Activated B cell treated with CpG ODN at 0.5 μM for 24 hours (primary cell): Measurements from ENCODE around the gene RASSF8. TPM values are rescaled to one million over a fixed set of nuclear protein-coding genes. Genes with fewer than 3 reads are reported as not detected.

ENCODE experiments used
- ATAC-seq: fragments of 200-7000 bp; cut with Tn5 transposase; one replicate; pipeline ENCODE4 v1.10.0; 2021; ENCODE audit warnings: low read depth, mild to moderate bottlenecking, moderate library complexity
- CTCF ChIA-PET: fragments of 350-600 bp; sonication (Branson Sonifier 250); formaldehyde crosslinking; loops from one replicate; lab custom pipeline; 2021; ENCODE audit warnings: antibody characterized with exemption; lab: Charles Lee
- POLR2A ChIA-PET: fragments of 350-600 bp; sonication (Branson Sonifier 250); formaldehyde crosslinking; loops from one replicate; lab custom pipeline; 2021; ENCODE audit warnings: antibody characterized with exemption; lab: Charles Lee
- DNase-seq: peaks from one replicate; pipeline ENCODE4 v3.0.0; 2022
- H3K27ac Mint-ChIP-seq: one replicate; pipeline ENCODE4 v1.8.0; 2020; ENCODE audit warnings: mixed read lengths
- H3K27me3 Mint-ChIP-seq: one replicate; pipeline ENCODE4 v1.8.0; 2021; ENCODE audit warnings: mixed read lengths
- H3K36me3 Mint-ChIP-seq: one replicate; pipeline ENCODE4 v1.8.0; 2021; ENCODE audit warnings: low read depth, mixed read lengths
- H3K4me1 Mint-ChIP-seq: one replicate; pipeline ENCODE4 v1.8.0; 2021; ENCODE audit warnings: mixed read lengths
- H3K4me3 Mint-ChIP-seq: one replicate; pipeline ENCODE4 v1.8.0; 2020; ENCODE audit warnings: mild to moderate bottlenecking, mixed read lengths
- H3K9me3 Mint-ChIP-seq: one replicate; pipeline ENCODE4 v1.8.0; 2020; ENCODE audit warnings: mixed read lengths
- intact Hi-C: fragments of 100-400 bp; cut with micrococcal nuclease; formaldehyde crosslinking; loops from one replicate; pipeline ENCODE4 v1.15.1; 2024
- total RNA-seq: library from RNA; stranded (reverse); gene quantifications from 2 replicates; pipeline ENCODE4 v1.2.3, GENCODE V29; 2022
- TF ChIP-seq, protein P1 (sequence below): fragments of 200-600 bp; IDR thresholded peaks from one replicate; pipeline ENCODE4 v1.8.0; 2022; ENCODE audit warnings: antibody characterized with exemption, mild to moderate bottlenecking

Gene RASSF8
- total RNA-seq, 1 donor from 2014 or later: 0.58 TPM

DNA sequence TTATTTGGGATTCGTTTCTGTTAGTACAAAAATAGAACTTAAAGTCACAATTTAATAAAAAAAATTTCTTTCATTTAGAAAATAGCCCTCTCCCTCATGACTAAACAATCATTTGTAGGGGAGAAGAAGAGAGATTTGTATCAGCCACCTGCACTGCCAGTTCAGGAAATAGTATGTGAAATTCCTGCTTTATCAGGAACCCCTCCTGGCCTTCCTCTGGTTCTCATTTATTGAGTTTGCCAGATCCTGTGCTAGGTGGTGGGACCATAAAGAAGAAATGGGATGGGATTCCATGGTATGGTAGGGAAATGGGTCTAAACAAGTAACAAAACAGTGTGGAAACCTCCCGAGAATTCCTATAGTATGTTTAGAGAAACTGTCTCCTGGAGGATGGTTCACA, 30.0 kb downstream of the RASSF8 start:
- ChIA-PET CTCF (no interaction called here), POLR2A (no interaction called here)
- no peak for DNase-seq
- H3K9me3 Mint-ChIP-seq: no peaks in the 10 kb centered on the region
- intact Hi-C loops: no loop called here
- ATAC-seq: no peak
- H3K36me3 Mint-ChIP-seq: no peaks in the 10 kb centered on the region
- H3K4me1 Mint-ChIP-seq: no peaks in the 10 kb centered on the region
- TF ChIP-seq, protein P1, sequence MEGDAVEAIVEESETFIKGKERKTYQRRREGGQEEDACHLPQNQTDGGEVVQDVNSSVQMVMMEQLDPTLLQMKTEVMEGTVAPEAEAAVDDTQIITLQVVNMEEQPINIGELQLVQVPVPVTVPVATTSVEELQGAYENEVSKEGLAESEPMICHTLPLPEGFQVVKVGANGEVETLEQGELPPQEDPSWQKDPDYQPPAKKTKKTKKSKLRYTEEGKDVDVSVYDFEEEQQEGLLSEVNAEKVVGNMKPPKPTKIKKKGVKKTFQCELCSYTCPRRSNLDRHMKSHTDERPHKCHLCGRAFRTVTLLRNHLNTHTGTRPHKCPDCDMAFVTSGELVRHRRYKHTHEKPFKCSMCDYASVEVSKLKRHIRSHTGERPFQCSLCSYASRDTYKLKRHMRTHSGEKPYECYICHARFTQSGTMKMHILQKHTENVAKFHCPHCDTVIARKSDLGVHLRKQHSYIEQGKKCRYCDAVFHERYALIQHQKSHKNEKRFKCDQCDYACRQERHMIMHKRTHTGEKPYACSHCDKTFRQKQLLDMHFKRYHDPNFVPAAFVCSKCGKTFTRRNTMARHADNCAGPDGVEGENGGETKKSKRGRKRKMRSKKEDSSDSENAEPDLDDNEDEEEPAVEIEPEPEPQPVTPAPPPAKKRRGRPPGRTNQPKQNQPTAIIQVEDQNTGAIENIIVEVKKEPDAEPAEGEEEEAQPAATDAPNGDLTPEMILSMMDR: no peak
- H3K27me3 Mint-ChIP-seq: peaks cover 8% of the 10 kb centered on the region
- H3K27ac Mint-ChIP-seq: no peak overlapping the region
- no peak overlapping the region for H3K4me3 Mint-ChIP-seq

DNA sequence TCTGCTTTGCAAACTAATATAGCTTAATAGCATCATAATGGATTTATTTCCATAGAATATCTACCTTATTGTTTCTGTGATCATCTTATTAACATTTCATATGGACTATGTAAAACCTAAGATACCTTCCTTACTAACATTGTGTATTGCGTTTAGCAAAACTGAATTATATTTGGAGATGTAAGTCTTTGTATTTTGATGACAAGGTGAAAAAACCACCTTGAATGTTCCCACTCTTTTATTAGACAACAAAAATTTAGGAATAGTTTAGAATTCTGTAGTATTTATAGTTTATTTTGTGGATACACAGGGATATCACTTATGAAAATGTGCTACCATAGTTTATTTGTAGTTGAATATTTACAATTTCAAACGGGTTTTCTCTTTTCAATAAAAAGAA, 32.0 kb downstream of the RASSF8 start:
- ChIA-PET CTCF (no interaction called here), POLR2A (no interaction called here)
- Mint-ChIP-seq H3K36me3 (no peaks in the 10 kb centered on the region), H3K27me3 (peaks cover 8% of the 10 kb centered on the region), H3K4me1 (no peaks in the 10 kb centered on the region), H3K27ac (no peak overlapping the region), H3K9me3 (no peaks in the 10 kb centered on the region), H3K4me3 (no peak overlapping the region)
- DNase-seq (no peak), ATAC-seq (no peak)
- TF ChIP-seq, protein P1: no peak
- intact Hi-C loops: no loop called here

DNA sequence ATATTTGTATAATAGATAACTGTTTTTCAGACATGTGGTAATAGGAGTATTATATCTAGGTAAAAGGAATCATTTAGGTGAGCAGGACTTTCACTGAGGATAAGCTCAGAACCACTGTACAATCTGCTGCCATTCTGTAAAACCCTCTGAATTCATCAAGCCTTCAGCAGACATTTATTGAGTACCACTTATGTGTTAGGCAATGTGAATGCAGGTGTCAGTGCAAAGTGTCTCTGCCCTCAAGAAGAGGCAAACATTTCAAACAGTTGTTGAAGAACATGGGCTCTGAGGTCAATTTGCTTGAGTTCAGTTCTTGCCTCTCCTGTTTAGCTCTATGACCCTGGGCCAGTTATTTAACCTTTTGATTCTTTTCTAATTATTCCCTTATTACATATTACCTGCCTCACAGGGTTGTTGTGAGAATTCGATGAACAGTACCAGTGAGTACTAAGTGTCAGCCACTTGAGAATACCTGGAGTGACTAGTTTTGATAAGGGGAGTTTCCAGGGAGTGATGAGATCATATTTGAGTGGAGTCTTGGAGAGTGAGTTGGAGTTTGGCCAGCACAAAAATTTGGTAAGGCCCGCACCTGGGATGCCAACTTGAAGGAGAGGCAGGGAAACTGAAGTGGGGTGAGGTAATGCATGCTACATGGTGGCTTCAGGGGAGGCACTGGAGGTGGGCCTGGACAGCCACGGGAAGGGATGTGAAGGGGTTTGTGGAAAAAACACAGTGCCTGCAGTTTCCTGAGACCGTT, 33.7 kb downstream of the RASSF8 start:
- Mint-ChIP-seq H3K36me3 (no peaks in the 10 kb centered on the region), H3K27ac (no peak overlapping the region), H3K4me3 (no peak overlapping the region), H3K9me3 (no peaks in the 10 kb centered on the region), H3K4me1 (no peaks in the 10 kb centered on the region), H3K27me3 (peaks cover 8% of the 10 kb centered on the region)
- CTCF ChIA-PET: no interaction called here
- DNase-seq: no peak
- POLR2A ChIA-PET: no interaction called here
- TF ChIP-seq, protein P1: no peak
- intact Hi-C loops: no loop called here
- no peak for ATAC-seq

DNA sequence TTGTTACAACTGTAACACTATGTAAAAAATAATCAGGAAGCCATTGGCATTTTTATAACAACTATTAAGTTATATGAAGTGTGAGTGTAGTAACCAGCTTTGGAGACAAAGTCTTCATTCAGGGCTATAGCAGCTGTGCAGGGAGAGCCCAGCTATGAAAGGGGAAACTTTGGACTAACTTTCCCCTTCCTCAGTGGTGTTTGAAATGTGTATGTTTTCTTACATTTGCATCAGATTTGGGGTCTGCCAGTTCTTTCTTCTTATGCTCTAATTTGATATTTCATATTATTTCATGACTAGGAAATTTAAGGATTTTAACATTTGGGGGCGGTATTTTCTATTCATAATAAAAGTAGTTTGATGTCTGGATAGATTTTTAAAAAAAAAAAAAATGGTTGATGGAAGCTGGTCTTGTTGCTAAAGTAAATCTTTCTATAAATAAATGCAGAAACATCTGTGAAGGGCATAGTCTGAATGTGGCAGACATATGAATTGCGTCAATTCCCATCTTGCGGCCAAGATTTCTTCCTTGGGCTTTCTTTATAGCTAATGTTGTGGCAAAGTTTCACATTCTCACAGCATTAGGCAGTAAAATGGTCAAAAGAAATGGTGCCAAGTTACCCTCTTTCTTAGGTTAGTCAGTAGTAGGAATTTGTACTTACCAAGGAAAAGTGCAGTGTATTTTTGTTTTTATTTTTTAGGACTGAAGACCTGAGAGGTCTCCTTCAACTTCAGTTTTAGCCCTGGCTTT, 35.6 kb downstream of the RASSF8 start:
- CTCF ChIA-PET: no interaction called here
- intact Hi-C loops: no loop called here
- no peak for DNase-seq

More for the DNA sequence above, 35.6 kb downstream of the RASSF8 start:
- Mint-ChIP-seq H3K4me1 (no peaks in the 10 kb centered on the region), H3K27me3 (peaks cover 8% of the 10 kb centered on the region), H3K27ac (no peak overlapping the region), H3K4me3 (no peak overlapping the region), H3K36me3 (no peaks in the 10 kb centered on the region), H3K9me3 (no peaks in the 10 kb centered on the region)
- POLR2A ChIA-PET: no interaction called here
- TF ChIP-seq, protein P1: no peak
- no peak for ATAC-seq
